Endothelial cell of umbilical vein (primary cell): Measurements from ENCODE around the gene CLEC20A. TPM values are rescaled to one million over a fixed set of nuclear protein-coding genes. Genes with fewer than 3 reads are reported as not detected.

Experiments
- BruUV-seq: library from RNA; stranded (reverse); fragments of 400-500 nt; replicated peaks from 2 replicates; lab custom pipeline; 2021; lab: Mats Ljungman, UMichigan
- CTCF ChIA-PET: fragments of 300-600, 350-600 bp; sonication (Branson Sonifier 250); formaldehyde crosslinking; loops from one replicate; lab custom pipeline; 2021; ENCODE audit warnings: antibody characterized with exemption, inconsistent platforms; lab: Charles Lee
- POLR2A ChIA-PET: fragments of 300-600, 350-600 bp; sonication (Branson Sonifier 250); formaldehyde crosslinking; loops from one replicate; lab custom pipeline; 2021; ENCODE audit warnings: antibody characterized with exemption, inconsistent platforms; lab: Charles Lee
- DNase-seq: peaks from one replicate; pipeline ENCODE4 v3.0.0-alpha.2; 2011; ENCODE audit warnings: low read depth, low spot score
- FAIRE-seq: peaks from 2 replicates; lab custom pipeline; 2011; peaks lifted over from hg19 to GRCh38; lab: Jason Lieb, UNC
- H2AFZ ChIP-seq: 2 replicates; pipeline ENCODE4 v1.6.0; 2012; ENCODE audit warnings: low read depth, low read length, control low read depth, inconsistent platforms
- H3K27ac ChIP-seq: 2 replicates; pipeline ENCODE4 v1.5.1; 2011; ENCODE audit warnings: low read depth, mild to moderate bottlenecking, control low read depth, low read length, moderate library complexity; ENCODE audit not compliant: insufficient read depth
- H3K27me3 ChIP-seq, 2 experiments: 2 replicates each; pipeline versions ENCODE4 v1.6.0 to v1.6.1; 2011; ENCODE audit warnings: low read length in 2 of 2, mixed read lengths in 1 of 2; ENCODE audit not compliant: control insufficient read depth in 2 of 2, insufficient read depth in 2 of 2
- H3K36me3 ChIP-seq, 2 experiments: 2 replicates in 1 of 2; 3 replicates in 1 of 2; pipeline ENCODE4 v1.5.1; 2011; ENCODE audit warnings: low read length in 2 of 2, mild to moderate bottlenecking in 1 of 2, moderate library complexity in 1 of 2; ENCODE audit not compliant: control insufficient read depth in 2 of 2, insufficient read depth in 2 of 2; ENCODE audit errors: extremely low read depth in 1 of 2
- H3K4me1 ChIP-seq: 3 replicates; pipeline ENCODE4 v1.5.1; 2011; ENCODE audit warnings: mild to moderate bottlenecking, low read length; ENCODE audit not compliant: control insufficient read depth, insufficient read depth; ENCODE audit errors: extremely low read depth
- H3K4me2 ChIP-seq: 2 replicates; pipeline ENCODE4 v1.6.1; 2011; ENCODE audit warnings: low read length, control low read depth, mixed read lengths; ENCODE audit not compliant: insufficient read depth
- H3K4me3 ChIP-seq, 3 experiments: fragments of 200-600 bp in 1 of 3; sonication (generic), shearing (Covaris generic) in 1 of 3; replicated peaks in 1 of 3; 2 replicates each; pipeline ENCODE4 v1.5.1; 2011 to 2016; ENCODE audit warnings: control low read depth in 3 of 3, low read length in 3 of 3, mild to moderate bottlenecking in 2 of 3, inconsistent platforms in 1 of 3, low read depth in 1 of 3, moderate library complexity in 1 of 3; ENCODE audit not compliant: insufficient read depth in 1 of 3
- H3K79me2 ChIP-seq: 2 replicates; pipeline ENCODE4 v1.6.0; 2012; ENCODE audit warnings: low read length, inconsistent platforms; ENCODE audit not compliant: control insufficient read depth, insufficient read depth
- H3K9ac ChIP-seq: replicated peaks from 2 replicates; pipeline ENCODE3; 2011; ENCODE audit warnings: low read length, control low read depth; ENCODE audit not compliant: insufficient read depth; ENCODE audit errors: extremely low read depth
- H3K9me1 ChIP-seq: replicated peaks from 3 replicates; pipeline ENCODE4 v1.6.0; 2011; ENCODE audit warnings: mild to moderate bottlenecking, low read length; ENCODE audit not compliant: control insufficient read depth, insufficient read depth; ENCODE audit errors: extremely low read depth
- H3K9me3 ChIP-seq: replicated peaks from 2 replicates; pipeline ENCODE4 v1.5.1; 2012; ENCODE audit warnings: low read length, inconsistent platforms; ENCODE audit not compliant: control insufficient read depth, insufficient read depth
- H4K20me1 ChIP-seq: replicated peaks from 2 replicates; pipeline ENCODE3; 2011; ENCODE audit warnings: mild to moderate bottlenecking, low read length; ENCODE audit not compliant: control insufficient read depth, insufficient read depth; ENCODE audit errors: extremely low read depth
- CTCF ChIP-seq, 2 donors: IDR thresholded peaks; 1 replicate in 1 of 2; 2 replicates in 1 of 2; pipeline ENCODE4 v1.5.1; 2011; ENCODE audit warnings: low read length in 2 of 2, mild to moderate bottlenecking in 2 of 2, moderate library complexity in 2 of 2, control low read depth in 1 of 2, inconsistent platforms in 1 of 2, low read depth in 1 of 2; ENCODE audit not compliant: insufficient read depth in 1 of 2; ENCODE audit errors: extremely low read depth in 1 of 2
- EZH2 ChIP-seq: IDR thresholded peaks from 2 replicates; pipeline ENCODE4 v1.6.1; 2012; ENCODE audit warnings: borderline replicate concordance, low read depth, mild to moderate bottlenecking, moderate library complexity, low read length, inconsistent platforms; ENCODE audit not compliant: severe bottlenecking
- FOS ChIP-seq: IDR thresholded peaks from 2 replicates; pipeline ENCODE4 v1.6.1; 2011; ENCODE audit warnings: mild to moderate bottlenecking, low read length, moderate library complexity, borderline replicate concordance; ENCODE audit not compliant: insufficient read depth
- GATA2 ChIP-seq: IDR thresholded peaks from 2 replicates; pipeline ENCODE4 v1.7.0; 2011; ENCODE audit warnings: low read depth, mild to moderate bottlenecking, moderate library complexity, mixed read lengths, low read length; ENCODE audit not compliant: insufficient read length, insufficient read depth
- JUN ChIP-seq: IDR thresholded peaks from 2 replicates; pipeline ENCODE4 v1.6.1; 2011; ENCODE audit warnings: borderline replicate concordance, low read depth; ENCODE audit not compliant: insufficient read length, insufficient read depth
- MAX ChIP-seq: IDR thresholded peaks from 2 replicates; pipeline ENCODE4 v1.6.1; 2011; ENCODE audit not compliant: insufficient read depth, insufficient read length
- MYC ChIP-seq: IDR thresholded peaks from one replicate; pipeline ENCODE4 v1.6.1; 2011; ENCODE audit warnings: mild to moderate bottlenecking, low read depth, low read length
- POLR2A ChIP-seq: IDR thresholded peaks from 2 replicates; pipeline ENCODE4 v1.6.1; 2012; ENCODE audit warnings: low read depth, mild to moderate bottlenecking, control low read depth, low read length
- POLR2AphosphoS5 ChIP-seq: IDR thresholded peaks from 2 replicates; pipeline ENCODE4 v1.6.1; 2012; ENCODE audit warnings: low read depth, mild to moderate bottlenecking, control low read depth, low read length, moderate library complexity; ENCODE audit not compliant: insufficient read depth
- dilution Hi-C: fragments of 300-500 bp; cut with MboI; formaldehyde crosslinking; loops from one replicate; pipeline ENCODE4 v1.15.0; 2019; ENCODE audit warnings: low sequenced_read_pairs; ENCODE audit not compliant: extremely low pct_ligation_motif_present
- intact Hi-C: fragments of 100-400 bp; cut with micrococcal nuclease; formaldehyde crosslinking; loops from one replicate; pipeline ENCODE4 v1.10.0; 2022
- polyA plus RNA-seq, 4 experiments: library from polyadenylated mRNA; depleted of rRNA in 3 of 4; stranded (reverse) in 3 of 4; unstranded in 1 of 4; fragments of >200 nt; gene quantifications; 2 replicates each; pipeline versions ENCODE4 v1.2.1 to v1.2.3, GENCODE V29; 2011 to 2012; ENCODE audit warnings: missing spikeins in 1 of 4
- total RNA-seq: library from RNA; stranded (reverse); gene quantifications from 2 replicates; pipeline ENCODE4 v1.2.3, GENCODE V29; 2021

Gene CLEC20A
- total and polyA plus RNA-seq, 2 donors (not counting 3 experiments of a cell fraction or from before 2014, with no cell fraction given) = not detected

- Histone ChIP-seq H3K27ac (no peak overlapping the region), H3K36me3 (peaks cover 0 to 2% of the 10 kb centered on the region in 2 experiments), H4K20me1 (no peaks in the 10 kb centered on the region), H3K4me2 (no peak overlapping the region), H3K4me3 (no peak overlapping the region), H2AFZ (no peak overlapping the region), H3K27me3 (no peaks in the 10 kb centered on the region), H3K9me3 (no peaks in the 10 kb centered on the region), H3K9me1 (no peaks in the 10 kb centered on the region), H3K9ac (no peak overlapping the region), H3K4me1 (no peaks in the 10 kb centered on the region), H3K79me2 (no peaks in the 10 kb centered on the region)
- no peak for FAIRE-seq
- dilution Hi-C loops = no loop called here
- ChIA-PET POLR2A (no interaction called here), CTCF (interaction anchor here (1.0 to 1.7 kb wide), 2 partner anchors 10 to 15 kb away, joined by 3 to 5 read pairs; no protein-coding TSS in a partner anchor)
- DNase-seq = no peak
- no TSS peak for BruUV-seq
- intact Hi-C loops = no loop called here
- TF ChIP-seq EZH2 (no peak), CTCF (IDR thresholded peaks at IDR 0.05; ENCODE audit: extremely low read depth in 1 of 2, insufficient read depth in 1 of 2, low read depth in 1 of 2, low read length in 2 of 2) (no peak), MAX (no peak), POLR2A (no peak), GATA2 (no peak), MYC (no peak), POLR2AphosphoS5 (no peak), FOS (no peak), JUN (no peak)
Observed at GRCh38 chr1:178472531-178472930, 24.2 kb downstream of the CLEC20A start.
